GM18526 (cell line): ENCODE data around the gene WDR90.

Experiments
- POLR2A ChIP-seq: IDR thresholded peaks from 3 replicates; pipeline ENCODE4 v1.6.1; 2011; ENCODE audit not compliant: insufficient read length; ENCODE audit errors: extremely low read depth

WDR90 gene

GRCh38 chr16:621526-622105 lies 27.5 kb upstream of the WDR90 start:
- TF ChIP-seq POLR2A, result no peak

DNA sequence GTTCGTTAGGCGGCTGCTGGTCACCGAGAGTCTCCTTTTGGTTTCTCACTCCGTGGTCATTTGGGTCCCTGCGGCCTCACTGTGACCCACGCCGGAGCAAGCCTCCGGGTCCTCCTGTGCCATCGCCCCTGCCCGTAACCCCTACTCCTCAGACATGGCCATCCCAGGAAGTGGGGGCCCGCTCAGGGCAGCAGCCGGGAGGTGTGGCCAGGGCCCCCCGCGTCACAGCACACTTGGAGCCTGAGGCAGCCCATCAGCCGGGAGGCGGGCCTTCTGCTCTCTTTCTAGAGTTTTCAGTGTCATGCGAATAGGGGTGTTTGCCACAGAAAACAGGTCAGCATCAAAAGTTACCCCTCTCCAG lies 26.3 kb upstream of the WDR90 start:
- TF ChIP-seq POLR2A, result no peak

DNA sequence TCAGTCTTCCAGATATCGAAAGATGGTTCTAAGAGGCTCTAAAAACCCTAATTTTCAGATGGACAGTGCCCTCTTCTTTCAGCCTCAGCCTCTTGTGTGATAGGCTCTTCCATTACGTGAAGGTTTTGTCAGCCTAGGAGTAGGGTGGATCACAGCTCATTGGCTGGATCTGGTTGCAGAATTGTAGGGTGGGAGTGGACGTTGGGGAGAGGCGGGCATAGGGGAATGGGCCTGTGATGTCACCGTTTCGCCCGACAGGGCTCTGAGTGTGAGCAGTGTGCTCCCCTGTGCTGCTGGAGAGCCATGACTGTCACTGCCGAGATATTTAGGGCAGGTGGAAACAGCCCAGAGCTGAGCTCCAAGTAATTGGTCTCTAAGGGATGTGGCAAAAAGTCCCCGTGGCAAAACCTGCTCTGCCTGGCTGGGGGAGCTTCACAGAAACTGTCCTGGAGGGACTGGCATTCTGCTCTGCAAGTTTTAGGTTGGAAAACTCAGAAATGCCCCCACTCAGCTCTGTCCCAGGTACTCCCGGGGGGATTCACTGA lies 24.6 kb upstream of the WDR90 start:
- TF ChIP-seq POLR2A, result no peak

DNA sequence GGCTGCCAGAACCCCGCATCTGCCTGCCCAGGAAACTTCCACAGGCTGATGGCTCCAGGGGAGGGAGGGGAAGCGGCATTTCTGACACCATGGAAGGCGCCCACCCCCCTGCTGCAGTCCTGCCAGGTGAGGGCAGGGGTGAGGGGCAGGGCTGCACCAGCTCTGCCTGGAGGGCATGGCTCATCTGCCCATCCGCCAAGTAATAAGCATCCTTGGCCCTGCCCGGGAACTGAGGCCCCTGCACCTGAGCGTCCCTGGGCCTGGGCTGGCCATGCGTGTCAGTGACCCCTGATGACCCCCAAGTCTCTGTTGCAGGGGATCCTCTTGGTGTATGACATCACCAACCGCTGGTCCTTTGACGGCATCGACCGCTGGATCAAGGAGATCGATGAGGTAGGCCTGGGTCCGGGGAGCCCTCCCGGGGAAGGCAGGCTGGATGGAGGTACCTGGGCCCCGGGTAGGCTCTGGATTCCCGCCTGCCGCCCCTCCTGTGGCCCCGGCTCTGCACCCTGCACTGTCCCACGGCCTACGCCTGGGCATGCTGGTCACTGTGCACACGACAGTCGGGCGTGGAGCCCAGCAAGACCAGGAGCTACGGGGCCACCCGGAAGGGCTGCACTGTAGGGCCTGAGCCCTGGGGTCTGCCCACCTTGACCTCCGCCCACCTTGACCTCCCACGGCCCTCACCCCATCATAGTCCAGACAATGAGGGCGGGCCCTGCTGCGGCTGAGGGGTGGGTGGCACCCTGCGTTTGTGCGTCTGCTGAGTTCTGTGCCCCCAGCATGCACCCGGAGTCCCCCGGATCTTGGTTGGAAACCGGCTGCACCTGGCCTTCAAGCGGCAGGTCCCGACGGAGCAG lies 23.8 kb upstream of the WDR90 start:
- TF ChIP-seq POLR2A, result no peak

DNA sequence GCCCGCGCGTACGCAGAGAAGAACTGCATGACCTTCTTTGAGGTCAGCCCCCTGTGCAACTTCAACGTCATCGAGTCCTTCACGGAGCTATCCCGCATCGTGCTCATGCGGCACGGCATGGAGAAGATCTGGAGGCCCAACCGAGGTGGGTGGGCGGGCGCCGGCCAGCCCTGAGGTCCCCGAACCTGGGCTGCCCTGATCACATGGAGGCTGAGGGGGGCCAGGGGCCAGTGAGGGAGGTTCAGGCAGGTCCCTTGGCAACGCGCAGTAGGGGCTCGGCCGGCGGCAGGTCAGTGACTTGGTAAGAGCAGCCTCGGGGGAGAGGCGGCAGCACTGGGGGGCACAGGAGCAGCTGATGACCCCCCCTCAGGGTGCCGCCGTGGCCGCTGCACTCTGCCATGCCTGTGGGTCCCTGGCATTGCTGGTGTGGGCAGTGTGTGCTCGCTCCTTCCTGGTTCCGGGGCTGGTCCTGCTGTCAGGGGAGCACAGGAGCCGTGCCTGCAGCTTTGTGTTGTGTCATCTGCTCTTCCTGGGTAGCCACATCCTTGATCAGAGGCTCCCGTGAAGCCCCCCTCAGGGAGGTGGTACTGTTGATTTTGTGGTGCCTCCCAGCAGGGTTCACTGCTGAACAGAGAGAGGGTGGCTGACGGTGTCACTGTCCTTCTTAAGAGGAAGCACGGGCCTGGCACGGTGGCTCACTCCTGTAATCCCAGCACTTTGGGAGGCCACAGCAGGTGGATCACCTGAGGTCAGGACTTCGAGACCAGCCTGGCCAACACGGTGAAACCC lies 23.0 kb upstream of the WDR90 start:
- TF ChIP-seq POLR2A, result no peak

- TF ChIP-seq POLR2A, result no peak
Measured at GRCh38 chr16:626787-627453, 22.2 kb upstream of the WDR90 start.

DNA sequence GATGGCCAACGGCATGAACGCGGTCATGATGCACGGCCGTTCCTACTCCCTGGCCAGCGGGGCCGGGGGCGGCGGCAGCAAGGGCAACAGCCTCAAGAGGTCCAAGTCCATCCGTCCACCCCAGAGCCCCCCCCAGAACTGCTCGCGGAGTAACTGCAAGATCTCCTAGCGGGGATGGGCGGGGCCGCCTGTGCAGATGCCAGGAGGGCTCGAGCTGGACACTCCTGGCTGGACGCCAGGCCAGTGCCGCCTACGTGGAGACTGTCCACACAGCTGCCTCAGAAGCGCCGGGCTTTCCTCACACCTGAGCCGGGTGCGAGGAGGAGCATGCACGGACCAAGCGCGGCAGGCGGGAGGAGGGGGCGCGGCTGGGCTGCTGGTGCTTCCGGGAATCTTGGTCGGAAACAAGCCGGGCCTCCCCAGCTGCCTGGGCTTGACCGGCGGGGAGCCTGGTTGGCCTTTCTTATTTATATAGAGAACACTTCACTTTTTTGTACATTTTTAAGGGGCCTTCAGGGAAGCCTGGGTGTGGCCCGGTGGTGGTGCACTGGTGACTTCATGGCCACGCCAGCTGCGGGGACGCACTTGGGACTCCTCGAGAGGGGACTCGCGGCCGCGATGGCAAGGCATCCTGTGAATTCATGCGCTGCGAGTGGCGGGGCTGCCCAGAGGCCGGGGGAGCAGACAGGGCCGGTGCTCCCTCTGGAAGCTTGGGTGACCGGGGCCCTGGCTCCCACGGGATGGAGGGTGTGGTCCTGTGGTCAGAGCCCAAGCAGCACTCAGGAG lies 21.5 kb upstream of the WDR90 start:
- TF ChIP-seq POLR2A, result no peak

DNA sequence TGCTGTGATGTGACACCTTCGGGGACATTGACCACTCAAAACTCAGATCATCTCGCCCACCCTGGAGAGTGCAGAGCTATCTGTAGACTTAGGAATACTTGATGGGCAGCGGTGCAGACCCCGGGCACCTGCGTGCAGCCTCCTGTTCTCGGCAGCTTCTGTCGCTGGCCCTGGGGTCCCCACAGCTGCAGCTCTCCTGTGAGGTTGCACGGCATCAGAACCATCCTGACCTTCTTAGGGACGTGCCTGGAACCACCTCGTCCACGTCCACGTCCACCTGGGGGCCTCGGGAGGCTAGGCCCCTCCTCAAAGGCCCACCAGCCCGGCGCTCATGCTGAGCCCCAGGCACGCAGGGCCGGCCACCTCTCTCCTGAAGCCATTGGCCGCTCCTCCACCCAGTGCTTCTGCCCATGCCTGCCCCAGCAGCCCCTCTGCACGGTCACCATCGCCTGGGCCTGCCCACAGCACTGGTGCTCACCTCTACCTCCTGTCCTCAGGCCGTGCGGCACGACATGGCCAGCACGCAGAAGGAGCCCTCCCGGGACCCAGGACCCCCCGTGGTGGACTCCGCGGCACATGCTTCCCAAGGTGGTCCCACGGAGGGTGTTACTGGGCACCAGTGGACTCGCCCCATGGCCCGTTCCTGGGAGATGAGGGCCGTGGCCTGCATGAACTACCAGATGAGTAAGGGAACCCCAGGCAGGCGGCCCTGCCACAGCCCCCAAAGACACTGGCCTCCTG lies 20.7 kb upstream of the WDR90 start:
- TF ChIP-seq POLR2A, result no peak

- no peak for TF ChIP-seq POLR2A
Measured at GRCh38 chr16:629185-629832, 19.9 kb upstream of the WDR90 start.

DNA sequence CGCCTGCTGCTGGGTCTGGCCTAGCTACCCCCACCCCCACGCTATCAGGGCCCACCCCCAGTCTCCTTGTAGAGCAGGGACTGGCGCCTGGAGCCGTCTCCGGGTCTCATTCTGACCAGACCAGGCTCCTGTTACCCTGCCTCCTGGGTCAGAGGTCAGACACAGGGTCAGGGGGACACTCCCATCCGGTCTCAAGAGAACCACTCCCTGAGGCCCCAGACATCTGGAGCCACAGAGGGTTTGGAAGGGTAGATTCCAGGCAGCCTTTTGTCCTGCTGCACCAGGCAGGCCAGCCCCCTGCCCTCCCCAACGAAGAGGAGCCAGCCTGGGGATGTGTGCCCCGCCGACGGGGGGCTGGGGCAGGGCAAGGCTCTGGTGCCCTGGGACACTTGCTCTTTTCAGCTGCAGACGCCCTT lies 19.3 kb upstream of the WDR90 start:
- no peak for TF ChIP-seq POLR2A

DNA sequence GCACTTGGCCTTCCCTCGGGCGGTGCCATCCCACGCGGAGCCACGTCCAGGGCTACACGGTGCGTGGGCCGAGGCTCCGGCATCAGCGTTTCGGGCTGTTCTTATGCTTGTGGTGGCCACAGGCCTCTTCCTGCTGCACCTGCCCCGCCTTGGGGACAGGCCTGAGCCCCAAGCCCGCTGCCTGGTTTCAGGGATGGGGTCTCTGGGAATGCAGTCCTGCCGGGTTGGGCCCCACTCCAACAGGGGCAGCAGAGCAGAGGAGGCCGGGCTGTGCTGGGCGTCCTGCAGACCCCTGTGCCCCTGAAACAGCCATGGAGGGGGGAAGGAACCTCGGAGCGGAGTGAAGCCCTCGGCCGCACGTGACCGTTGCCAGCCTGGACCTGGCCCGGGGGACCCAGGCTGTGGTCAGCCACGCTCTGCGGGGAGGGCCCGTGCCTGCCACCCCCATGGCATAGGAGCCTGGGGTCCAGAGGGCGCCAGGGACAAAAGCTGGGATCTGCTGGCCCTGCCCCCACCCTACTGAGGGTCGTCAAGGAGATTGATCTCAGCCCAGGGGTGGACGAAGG lies 18.8 kb upstream of the WDR90 start:
- no peak for TF ChIP-seq POLR2A

- no peak for TF ChIP-seq POLR2A
Measured at GRCh38 chr16:630815-631405, 18.3 kb upstream of the WDR90 start, which contains the start of gene WFIKKN1. TSS of gene WFIKKN1 (plus strand) at chr16:630985. CDS start at chr16:631254, 269 bp downstream.
